Neural cell (in vitro differentiated cells): Measurements from ENCODE around the gene VPS72. TPM values are rescaled to one million over a fixed set of nuclear protein-coding genes. Genes with fewer than 3 reads are reported as not detected.

Experiments
- H2AFZ ChIP-seq: fragments of 200-600, 300-800 bp; sonication (generic), shearing (Covaris generic); 2 replicates; pipeline ENCODE4 v1.6.0; 2014; ENCODE audit warnings: low read depth, mild to moderate bottlenecking, antibody characterized with exemption, low read length, moderate library complexity
- H3F3A ChIP-seq: fragments of 200-600 bp; shearing (Covaris generic); 2 replicates; pipeline ENCODE4 v1.6.1; 2016; ENCODE audit warnings: mild to moderate bottlenecking, moderate library complexity, mixed read lengths, antibody characterized with exemption, low read length; ENCODE audit not compliant: insufficient read depth, poor library complexity, severe bottlenecking
- H3K27ac ChIP-seq: fragments of 200-600, 300-800 bp; sonication (generic), shearing (Covaris generic); 2 replicates; pipeline ENCODE4 v1.5.1; 2014; ENCODE audit warnings: mild to moderate bottlenecking, low read length, moderate library complexity
- H3K27me3 ChIP-seq: fragments of 300-800, 200-600 bp; sonication (generic), shearing (Covaris generic); 2 replicates; pipeline ENCODE4 v1.6.0; 2014; ENCODE audit warnings: mild to moderate bottlenecking, low read depth, low read length, moderate library complexity; ENCODE audit not compliant: insufficient read depth
- H3K36me3 ChIP-seq: fragments of 300-800, 200-600 bp; sonication (generic), shearing (Covaris generic); 2 replicates; pipeline ENCODE4 v1.5.1; 2014; ENCODE audit warnings: mild to moderate bottlenecking, antibody characterized with exemption, low read length, moderate library complexity; ENCODE audit not compliant: insufficient read depth
- H3K4me2 ChIP-seq: fragments of 300-800, 200-600 bp; sonication (generic), shearing (Covaris generic); 2 replicates; pipeline ENCODE4 v1.6.0; 2014; ENCODE audit warnings: mild to moderate bottlenecking, low read length
- H3K4me3 ChIP-seq: fragments of 300-800, 200-600 bp; sonication (generic), shearing (Covaris generic); 2 replicates; pipeline ENCODE4 v1.5.1; 2014; ENCODE audit warnings: mild to moderate bottlenecking, low read length, moderate library complexity
- H3K79me2 ChIP-seq: fragments of 200-600 bp; shearing (Covaris generic); replicated peaks from 2 replicates; pipeline ENCODE4 v1.6.0; 2014; ENCODE audit warnings: mild to moderate bottlenecking, low read length, moderate library complexity; ENCODE audit not compliant: insufficient read depth
- H3K9ac ChIP-seq: fragments of 300-800, 200-600 bp; sonication (generic), shearing (Covaris generic); 2 replicates; pipeline ENCODE4 v1.6.1; 2016; ENCODE audit warnings: mild to moderate bottlenecking, low read length, mixed read lengths
- H3K9me2 ChIP-seq: fragments of 200-600 bp; shearing (Covaris generic); 2 replicates; pipeline ENCODE4 v1.6.1; 2016; ENCODE audit warnings: mild to moderate bottlenecking, low read length, mixed read lengths; ENCODE audit not compliant: insufficient read depth
- H3K9me3 ChIP-seq: fragments of 200-600, 300-800 bp; sonication (generic), shearing (Covaris generic); 2 replicates; pipeline ENCODE4 v1.6.1; 2016; ENCODE audit warnings: mild to moderate bottlenecking, mixed run types, low read length, moderate library complexity, mixed read lengths
- H4K20me1 ChIP-seq: fragments of 200-600 bp; shearing (Covaris generic); 2 replicates; pipeline ENCODE4 v1.6.1; 2016; ENCODE audit warnings: mild to moderate bottlenecking, mixed run types; ENCODE audit not compliant: insufficient read depth
- CTCF ChIP-seq: fragments of 450-650 bp; IDR thresholded peaks from 2 replicates; pipeline ENCODE4 v1.5.1; 2014; ENCODE audit warnings: antibody characterized with exemption, mild to moderate bottlenecking, moderate library complexity; ENCODE audit not compliant: poor library complexity, severe bottlenecking
- EP300 ChIP-seq: fragments of 450-650 bp; conservative IDR thresholded peaks from 2 replicates; pipeline ENCODE4 v1.6.1; 2014; ENCODE audit warnings: antibody characterized with exemption, mild to moderate bottlenecking, moderate library complexity; ENCODE audit not compliant: poor library complexity, severe bottlenecking
- EZH2 ChIP-seq: fragments of 200-600, 300-800 bp; shearing (Covaris generic), sonication (generic); IDR thresholded peaks from 2 replicates; pipeline ENCODE4 v1.6.1; 2014; ENCODE audit warnings: antibody characterized with exemption, low read length, borderline replicate concordance, mild to moderate bottlenecking; ENCODE audit not compliant: insufficient read depth, poor library complexity, severe bottlenecking
- MXI1 ChIP-seq: fragments of 450-650 bp; conservative IDR thresholded peaks from 2 replicates; pipeline ENCODE4 v1.6.1; 2014; ENCODE audit warnings: antibody characterized with exemption, mild to moderate bottlenecking; ENCODE audit not compliant: poor library complexity, severe bottlenecking
- POLR2AphosphoS5 ChIP-seq: IDR thresholded peaks from 2 replicates; pipeline ENCODE4 v1.6.1; 2012
- RAD21 ChIP-seq: fragments of 450-650 bp; conservative IDR thresholded peaks from 2 replicates; pipeline ENCODE4 v1.6.1; 2014; ENCODE audit warnings: antibody characterized with exemption, mild to moderate bottlenecking, moderate library complexity
- REST ChIP-seq: IDR thresholded peaks from 2 replicates; pipeline ENCODE4 v1.6.1; 2012; ENCODE audit warnings: borderline replicate concordance
- SMC3 ChIP-seq: fragments of 450-650 bp; conservative IDR thresholded peaks from 2 replicates; pipeline ENCODE4 v1.6.1; 2014; ENCODE audit warnings: antibody characterized with exemption, mild to moderate bottlenecking, moderate library complexity; ENCODE audit not compliant: poor library complexity
- TAF1 ChIP-seq: IDR thresholded peaks from 2 replicates; pipeline ENCODE4 v1.6.1; 2012; ENCODE audit warnings: low read depth
- polyA plus RNA-seq: library from polyadenylated mRNA; depleted of rRNA; stranded (reverse); fragments of >200 nt; gene quantifications from 2 replicates; pipeline ENCODE4 v1.2.3, GENCODE V29; 2014

VPS72 gene
- polyA plus RNA-seq, 1 donor from 2014 or later: 232 TPM

GRCh38 chr1:151171190-151171589 lies 18.8 kb downstream of the VPS72 start:
- no peak overlapping the region for H3K9ac ChIP-seq
- no peak overlapping the region for H3K4me2 ChIP-seq
- no peaks in the 10 kb centered on the region for H4K20me1 ChIP-seq
- TF ChIP-seq POLR2AphosphoS5: no peak
- no peak for TF ChIP-seq CTCF
- no peak for TF ChIP-seq EZH2
- TF ChIP-seq EP300: no peak
- TF ChIP-seq REST: no peak
- TF ChIP-seq SMC3: no peak
- TF ChIP-seq TAF1: no peak
- no peak for TF ChIP-seq MXI1
- TF ChIP-seq RAD21: no peak
- H3K9me2 ChIP-seq: no peaks in the 10 kb centered on the region
- H3K27me3 ChIP-seq: no peaks in the 10 kb centered on the region
- H3K4me3 ChIP-seq: no peak overlapping the region
- no peaks in the 10 kb centered on the region for H3K36me3 ChIP-seq
- H2AFZ ChIP-seq: no peak overlapping the region
- H3K27ac ChIP-seq: no peak overlapping the region
- H3K9me3 ChIP-seq: no peaks in the 10 kb centered on the region
- peaks cover 10% of the 10 kb centered on the region for H3K79me2 ChIP-seq
- H3F3A ChIP-seq: no peaks in the 10 kb centered on the region

GRCh38 chr1:151167116-151167515 lies 22.9 kb downstream of the VPS72 start:
- Histone ChIP-seq H3K4me2 (peak overlapping the region; percentile 76), H3K4me3 (peak overlapping the region; percentile 88), H3F3A (peaks cover 3% of the 10 kb centered on the region), H3K9me2 (no peaks in the 10 kb centered on the region), H3K27ac (no peak overlapping the region), H2AFZ (no peak overlapping the region), H3K9me3 (no peaks in the 10 kb centered on the region), H3K36me3 (no peaks in the 10 kb centered on the region), H3K79me2 (peaks cover 20% of the 10 kb centered on the region), H3K9ac (peak overlapping the region; percentile 83), H4K20me1 (no peaks in the 10 kb centered on the region), H3K27me3 (no peaks in the 10 kb centered on the region)
- TF ChIP-seq EP300: no peak
- TF ChIP-seq RAD21: no peak
- no peak for TF ChIP-seq POLR2AphosphoS5
- TF ChIP-seq EZH2: no peak
- TF ChIP-seq MXI1: no peak
- TF ChIP-seq TAF1: no peak
- no peak for TF ChIP-seq CTCF
- TF ChIP-seq SMC3: no peak
- no peak for TF ChIP-seq REST
